Measurements from ENCODE around the gene KCTD4.
A peak's percentile ranks its signal among the peaks of the same experiment; 100 is the strongest.

KCTD4 gene

DNA sequence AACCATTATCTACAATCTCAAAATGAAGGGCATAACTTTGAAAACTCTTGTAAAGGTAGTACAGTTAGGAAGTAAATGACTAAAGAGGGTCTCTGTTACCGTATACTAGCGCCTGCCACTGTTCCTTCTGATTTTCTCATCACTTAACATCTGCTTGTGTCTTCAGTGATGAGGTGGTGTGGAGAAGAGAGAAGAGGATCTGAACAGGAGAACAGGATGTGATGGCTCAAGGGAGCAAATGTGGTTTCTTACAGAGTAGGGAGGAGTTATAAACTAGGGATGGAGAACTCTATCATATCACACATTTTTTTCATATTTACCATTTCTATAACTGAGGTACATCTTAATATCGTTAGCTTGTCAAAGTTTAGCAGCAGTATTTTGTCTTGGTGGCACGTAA lies 1.1 kb downstream of the KCTD4 start:
- DNase-seq = no peak
- TF ChIP-seq, protein P1, sequence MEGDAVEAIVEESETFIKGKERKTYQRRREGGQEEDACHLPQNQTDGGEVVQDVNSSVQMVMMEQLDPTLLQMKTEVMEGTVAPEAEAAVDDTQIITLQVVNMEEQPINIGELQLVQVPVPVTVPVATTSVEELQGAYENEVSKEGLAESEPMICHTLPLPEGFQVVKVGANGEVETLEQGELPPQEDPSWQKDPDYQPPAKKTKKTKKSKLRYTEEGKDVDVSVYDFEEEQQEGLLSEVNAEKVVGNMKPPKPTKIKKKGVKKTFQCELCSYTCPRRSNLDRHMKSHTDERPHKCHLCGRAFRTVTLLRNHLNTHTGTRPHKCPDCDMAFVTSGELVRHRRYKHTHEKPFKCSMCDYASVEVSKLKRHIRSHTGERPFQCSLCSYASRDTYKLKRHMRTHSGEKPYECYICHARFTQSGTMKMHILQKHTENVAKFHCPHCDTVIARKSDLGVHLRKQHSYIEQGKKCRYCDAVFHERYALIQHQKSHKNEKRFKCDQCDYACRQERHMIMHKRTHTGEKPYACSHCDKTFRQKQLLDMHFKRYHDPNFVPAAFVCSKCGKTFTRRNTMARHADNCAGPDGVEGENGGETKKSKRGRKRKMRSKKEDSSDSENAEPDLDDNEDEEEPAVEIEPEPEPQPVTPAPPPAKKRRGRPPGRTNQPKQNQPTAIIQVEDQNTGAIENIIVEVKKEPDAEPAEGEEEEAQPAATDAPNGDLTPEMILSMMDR (IDR thresholded peaks at IDR 0.05) = no peak
- Mint-ChIP-seq H3K9me3 (no peaks in the 10 kb centered on the region), H3K4me3 (no peak overlapping the region), H3K4me1 (peaks cover 6% of the 10 kb centered on the region), H3K27me3 (ENCODE audit: low read depth, poor library complexity) (no peaks in the 10 kb centered on the region), H3K27ac (no peak overlapping the region), H3K36me3 (ENCODE audit: low read depth) (peaks cover 36% of the 10 kb centered on the region)

DNA sequence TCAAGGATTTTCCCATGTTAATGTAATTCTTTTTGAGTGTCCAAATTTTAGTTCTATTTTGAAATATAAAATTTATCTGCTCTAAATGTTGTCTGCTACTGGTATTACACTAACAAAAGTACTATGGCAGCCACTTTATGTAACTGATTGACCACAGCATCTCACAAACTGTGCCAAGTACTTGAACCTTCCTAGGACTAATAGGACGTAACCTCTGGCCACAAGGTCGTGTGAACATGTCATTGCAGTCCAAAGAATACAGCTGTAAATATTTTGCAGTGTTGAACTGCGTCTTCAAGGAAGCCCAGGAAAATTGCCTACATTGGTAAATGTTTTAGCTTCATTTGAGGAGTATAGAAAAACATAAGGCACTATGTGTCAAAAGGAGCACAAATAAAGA lies 1.9 kb downstream of the KCTD4 start:
- TF ChIP-seq, protein P1 (IDR thresholded peaks at IDR 0.05) = no peak
- Mint-ChIP-seq H3K36me3 (ENCODE audit: low read depth) (peaks cover 36% of the 10 kb centered on the region), H3K27me3 (ENCODE audit: low read depth, poor library complexity) (no peaks in the 10 kb centered on the region), H3K4me3 (no peak overlapping the region), H3K27ac (no peak overlapping the region), H3K4me1 (peaks cover 10% of the 10 kb centered on the region), H3K9me3 (no peaks in the 10 kb centered on the region)
- DNase-seq = no peak

DNA sequence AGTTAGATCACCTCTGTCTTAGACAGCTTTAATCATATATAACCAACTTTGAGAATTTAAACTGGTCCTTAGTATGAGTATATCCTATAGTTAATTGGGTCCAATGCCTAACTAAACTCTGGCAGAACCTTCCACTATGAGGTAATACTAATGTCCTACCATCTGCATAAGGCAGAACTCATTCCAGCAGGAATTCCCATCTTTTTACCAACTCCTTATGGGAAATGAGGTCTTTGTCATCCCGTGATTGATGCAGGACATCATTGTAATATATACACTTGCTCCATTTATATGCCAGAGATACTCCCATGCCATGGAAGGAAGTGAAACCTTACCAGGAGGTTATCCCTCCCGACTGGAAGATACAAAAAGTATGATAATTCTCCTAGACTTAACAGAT lies 2.8 kb downstream of the KCTD4 start:
- TF ChIP-seq, protein P1 (IDR thresholded peaks at IDR 0.05) = no peak
- Mint-ChIP-seq H3K4me3 (no peak overlapping the region), H3K36me3 (ENCODE audit: low read depth) (peaks cover 32% of the 10 kb centered on the region), H3K27me3 (ENCODE audit: low read depth, poor library complexity) (no peaks in the 10 kb centered on the region), H3K9me3 (no peaks in the 10 kb centered on the region), H3K27ac (no peak overlapping the region), H3K4me1 (peaks cover 10% of the 10 kb centered on the region)
- DNase-seq = no peak

DNA sequence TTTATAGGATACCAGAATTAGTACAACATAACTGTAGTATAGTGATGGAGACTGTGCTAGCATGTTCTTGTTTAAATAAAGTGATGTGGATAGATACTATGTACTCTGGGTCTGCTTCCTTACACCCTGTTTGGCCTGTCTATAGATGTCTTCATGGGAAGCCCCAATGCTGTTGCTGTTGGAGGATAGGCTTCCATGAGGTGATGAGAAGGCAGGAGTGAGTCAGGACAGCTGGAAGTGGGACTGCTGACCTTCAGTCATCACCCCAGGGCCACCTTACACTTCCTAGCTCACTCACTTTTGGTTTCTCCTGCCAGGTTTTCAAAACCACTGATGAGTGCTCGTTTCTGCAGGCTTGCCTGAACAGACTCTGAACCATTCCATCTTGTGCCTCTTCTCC lies 4.2 kb downstream of the KCTD4 start:
- TF ChIP-seq, protein P1 (IDR thresholded peaks at IDR 0.05) = no peak

DNA sequence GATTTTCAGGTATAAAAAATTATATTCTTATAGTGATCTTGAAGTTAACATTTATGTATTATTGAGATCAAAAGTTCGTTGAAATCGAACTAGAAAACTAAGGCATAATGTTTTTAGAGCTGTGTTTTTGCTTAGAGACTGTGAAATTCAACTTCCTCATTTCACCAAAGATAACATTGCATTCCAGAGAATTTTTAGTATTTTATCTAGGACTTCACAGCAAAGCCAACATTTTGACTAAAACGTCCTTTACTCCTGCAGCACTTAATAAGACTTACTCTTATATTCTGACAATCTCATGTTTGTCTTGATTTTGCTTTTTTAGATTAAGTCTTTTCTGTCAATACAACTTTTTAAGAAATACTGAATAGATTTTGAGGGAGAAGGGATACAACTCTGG lies 4.7 kb downstream of the KCTD4 start:
- Mint-ChIP-seq H3K36me3 (ENCODE audit: low read depth) (peaks cover 16% of the 10 kb centered on the region), H3K27me3 (ENCODE audit: low read depth, poor library complexity) (no peaks in the 10 kb centered on the region), H3K9me3 (no peaks in the 10 kb centered on the region), H3K27ac (no peak overlapping the region), H3K4me1 (peaks cover 10% of the 10 kb centered on the region), H3K4me3 (no peak overlapping the region)
- TF ChIP-seq, protein P1 (IDR thresholded peaks at IDR 0.05) = no peak
- no peak for DNase-seq

More for the DNA sequence above, 4.2 kb downstream of the KCTD4 start:
- Mint-ChIP-seq H3K4me1 (peaks cover 10% of the 10 kb centered on the region), H3K36me3 (ENCODE audit: low read depth) (peaks cover 21% of the 10 kb centered on the region), H3K9me3 (no peaks in the 10 kb centered on the region), H3K27me3 (ENCODE audit: low read depth, poor library complexity) (no peaks in the 10 kb centered on the region), H3K27ac (peak overlapping the region; percentile 41), H3K4me3 (no peak overlapping the region)
- no peak for DNase-seq

DNA sequence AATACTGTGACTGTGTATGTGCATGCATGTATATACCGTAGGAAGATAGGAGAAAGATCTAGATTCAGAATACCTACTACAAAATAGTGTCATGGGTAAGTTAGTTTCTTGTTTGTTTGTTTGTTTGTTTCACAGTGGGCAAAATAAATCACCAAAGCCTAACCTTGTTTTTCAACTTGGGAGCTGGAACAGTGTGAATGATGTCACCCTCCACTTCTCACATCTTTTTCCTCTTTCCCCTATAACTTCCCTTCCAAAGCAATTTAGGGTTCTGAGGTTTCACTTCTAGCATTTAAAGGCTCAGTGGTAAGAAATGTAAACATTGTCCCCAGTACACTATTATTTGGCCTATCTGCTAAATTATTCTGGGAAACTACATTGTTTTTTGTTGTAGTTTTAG lies 5.4 kb downstream of the KCTD4 start:
- H3K27me3 Mint-ChIP-seq (ENCODE audit: low read depth, poor library complexity) = no peaks in the 10 kb centered on the region

More for the DNA sequence above, 5.4 kb downstream of the KCTD4 start:
- TF ChIP-seq, protein P1 (IDR thresholded peaks at IDR 0.05) = no peak
- no peak overlapping the region for H3K27ac Mint-ChIP-seq
- peaks cover 10% of the 10 kb centered on the region for H3K4me1 Mint-ChIP-seq
- H3K36me3 Mint-ChIP-seq (ENCODE audit: low read depth) = peaks cover 12% of the 10 kb centered on the region
- no peak for DNase-seq
- no peaks in the 10 kb centered on the region for H3K9me3 Mint-ChIP-seq
- no peak overlapping the region for H3K4me3 Mint-ChIP-seq

Data from nephron progenitor cell (in vitro differentiated cells).